Measurements from ENCODE around the gene AMBRA1.
A peak's percentile ranks its signal among the peaks of the same experiment; 100 is the strongest.
"Not testable (repeated sequence)": the region's sequence is repeated elsewhere in the genome, so short reads cannot be mapped to it uniquely, and the experiment has no call there.

The AMBRA1 gene

GRCh38 chr11:46381819-46382645 lies 211.8 kb downstream of the AMBRA1 start:
- peak; percentile 44 for DNase-seq
- in situ Hi-C loops (cut with MboI; ENCODE audit: low pct_unique_long_range_greater_than_20kb, low sequenced_read_pairs): loop anchor here (10.0 kb wide), 1 partner anchor 193 kb away; no protein-coding TSS in a partner anchor

GRCh38 chr11:46381048-46381818 lies 212.6 kb downstream of the AMBRA1 start, which contains the start of gene MDK:
Gene MDK (plus strand): TSS chr11:46381669. CDS start chr11:46382058, 389 bp downstream.
- no peak for DNase-seq
- in situ Hi-C loops (cut with MboI; ENCODE audit: low pct_unique_long_range_greater_than_20kb, low sequenced_read_pairs): loop anchor here (10.0 kb wide), 1 partner anchor 194 kb away; no protein-coding TSS in a partner anchor

- peak; percentile 58 for DNase-seq
These were observed 213.3 kb downstream of the AMBRA1 start for GRCh38 chr11:46380340-46381047.

GRCh38 chr11:46379482-46380293 lies 214.1 kb downstream of the AMBRA1 start:
- in situ Hi-C loops (cut with MboI; ENCODE audit: low pct_unique_long_range_greater_than_20kb, low sequenced_read_pairs): loop anchor here (10.0 kb wide), 1 partner anchor 195 kb away; no protein-coding TSS in a partner anchor
- not testable (repeated sequence) for DNase-seq

More at GRCh38 chr11:46380340-46381047, 213.3 kb downstream of the AMBRA1 start:
- in situ Hi-C loops (cut with MboI; ENCODE audit: low pct_unique_long_range_greater_than_20kb, low sequenced_read_pairs): loop anchor here (10.0 kb wide), 1 partner anchor 194 kb away; no protein-coding TSS in a partner anchor

GRCh38 chr11:46378811-46379481 lies 214.9 kb downstream of the AMBRA1 start:
- in situ Hi-C loops (cut with MboI; ENCODE audit: low pct_unique_long_range_greater_than_20kb, low sequenced_read_pairs): no loop called here
- DNase-seq: no peak

GRCh38 chr11:46378296-46378695 lies 215.5 kb downstream of the AMBRA1 start:
- in situ Hi-C loops (cut with MboI; ENCODE audit: low pct_unique_long_range_greater_than_20kb, low sequenced_read_pairs): no loop called here
- no peak for DNase-seq

- in situ Hi-C loops (cut with MboI; ENCODE audit: low pct_unique_long_range_greater_than_20kb, low sequenced_read_pairs): no loop called here
- no peak for DNase-seq
These were observed 216.0 kb downstream of the AMBRA1 start for GRCh38 chr11:46377831-46378230.

- in situ Hi-C loops (cut with MboI; ENCODE audit: low pct_unique_long_range_greater_than_20kb, low sequenced_read_pairs): no loop called here
- no peak for DNase-seq
These were observed 216.5 kb downstream of the AMBRA1 start for GRCh38 chr11:46377290-46377689.

- in situ Hi-C loops (cut with MboI; ENCODE audit: low pct_unique_long_range_greater_than_20kb, low sequenced_read_pairs): no loop called here
- DNase-seq: no peak
These were observed 217.4 kb downstream of the AMBRA1 start for GRCh38 chr11:46376258-46377050.

GRCh38 chr11:46375392-46376101 lies 218.3 kb downstream of the AMBRA1 start:
- in situ Hi-C loops (cut with MboI; ENCODE audit: low pct_unique_long_range_greater_than_20kb, low sequenced_read_pairs): no loop called here

GRCh38 chr11:46374815-46375214 lies 219.0 kb downstream of the AMBRA1 start:
- in situ Hi-C loops (cut with MboI; ENCODE audit: low pct_unique_long_range_greater_than_20kb, low sequenced_read_pairs): loop anchor here (25.0 kb wide), 1 partner anchor 787 kb away; no protein-coding TSS in a partner anchor
- DNase-seq: no peak

More at GRCh38 chr11:46375392-46376101, 218.3 kb downstream of the AMBRA1 start:
- DNase-seq: no peak

- in situ Hi-C loops (cut with MboI; ENCODE audit: low pct_unique_long_range_greater_than_20kb, low sequenced_read_pairs): loop anchor here (25.0 kb wide), 1 partner anchor 788 kb away; no protein-coding TSS in a partner anchor
- no peak for DNase-seq
These were observed 219.8 kb downstream of the AMBRA1 start for GRCh38 chr11:46373787-46374740.

- not testable (repeated sequence) for DNase-seq
- in situ Hi-C loops (cut with MboI; ENCODE audit: low pct_unique_long_range_greater_than_20kb, low sequenced_read_pairs): loop anchor here (25.0 kb wide), 1 partner anchor 790 kb away; no protein-coding TSS in a partner anchor
These were observed 221.3 kb downstream of the AMBRA1 start for GRCh38 chr11:46372501-46372900.

GRCh38 chr11:46372086-46372485 lies 221.7 kb downstream of the AMBRA1 start:
- in situ Hi-C loops (cut with MboI; ENCODE audit: low pct_unique_long_range_greater_than_20kb, low sequenced_read_pairs): loop anchor here (25.0 kb wide), 1 partner anchor 790 kb away; no protein-coding TSS in a partner anchor
- DNase-seq: no peak

GRCh38 chr11:46371262-46371661 lies 222.6 kb downstream of the AMBRA1 start:
- in situ Hi-C loops (cut with MboI; ENCODE audit: low pct_unique_long_range_greater_than_20kb, low sequenced_read_pairs): loop anchor here (25.0 kb wide), 1 partner anchor 791 kb away; no protein-coding TSS in a partner anchor
- DNase-seq: not testable (repeated sequence)
